ENCODE data around the gene DGKH. TPM values are rescaled to one million over a fixed set of nuclear protein-coding genes. Genes with fewer than 3 reads are reported as not detected.

The DGKH gene
- total and polyA plus RNA-seq, 10 of the 15 experiments (the other 5 are each of a cell fraction or from before 2014, with no cell fraction given) = 1.3 to 15.2 (median 7.3) TPM

DNA sequence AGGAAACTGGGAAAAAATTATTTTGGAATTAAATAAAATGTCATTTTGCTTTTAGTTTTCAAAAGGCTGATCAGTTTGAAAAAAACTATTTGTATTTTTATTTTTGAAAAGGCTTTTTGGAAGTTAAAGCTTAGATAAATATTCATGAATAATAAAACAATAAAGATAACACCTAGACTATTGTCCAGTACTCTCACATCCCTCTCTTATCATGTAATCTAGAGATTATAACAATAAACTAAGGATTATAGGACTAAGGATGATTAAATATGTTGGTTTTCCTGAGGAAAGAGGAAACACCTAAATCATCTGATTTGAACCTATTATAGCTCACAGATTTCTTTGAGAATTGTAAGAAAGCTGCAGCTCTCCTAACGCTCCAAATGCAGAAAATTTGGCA is 142.1 kb downstream of the DGKH start:
- SMC1A ChIA-PET (ENCODE audit: uncharacterized antibody, unreplicated experiment) = interaction anchor here (0.8 to 1.4 kb wide), 3 partner anchors 13 to 61 kb away, joined by 3 read pairs; no protein-coding TSS in a partner anchor
- H3K27ac ChIP-seq (ENCODE audit: control insufficient read depth, insufficient read depth) = no peak overlapping the region
- no peak overlapping the region for H3K4me3 ChIP-seq
- POLR2A ChIA-PET = no interaction called here
- H3K27me3 ChIP-seq (replicated peaks in 1 of 2; ENCODE audit: control insufficient read depth in 2 of 2, insufficient read depth in 2 of 2, low read length in 1 of 2) = no peaks in the 10 kb centered on the region
- no peak overlapping the region for H2AFZ ChIP-seq (ENCODE audit: control insufficient read depth, low read depth, low read length)
- no peaks in the 10 kb centered on the region for H3K4me1 ChIP-seq (ENCODE audit: control insufficient read depth, insufficient read depth, low read length)
- RAD21 ChIA-PET (ENCODE audit: unreplicated experiment) = no interaction called here
- FAIRE-seq (no peak), DNase-seq (ENCODE audit: low read depth, low spot score) (no peak), ATAC-seq (no peak)
- CTCF ChIA-PET = interaction anchor here (0.8 to 1.4 kb wide), 3 partner anchors 10 to 522 kb away, joined by 3 to 4 read pairs (median 3); no protein-coding TSS in a partner anchor
- H3K9ac ChIP-seq (ENCODE audit: control insufficient read depth, insufficient read depth, low read length) = no peak overlapping the region
- H3K79me2 ChIP-seq (ENCODE audit: control insufficient read depth, insufficient read depth, low read length) = no peaks in the 10 kb centered on the region
- 100% methylated on average over 1 of the region's 1 CpG for WGBS (ENCODE audit: insufficient coverage, insufficient replicate concordance, low lambda C conversion rate, missing lambda C conversion rate)
- peaks cover 0 to 8% of the 10 kb centered on the region in 2 experiments; a peak in 1 of 4 replicates for H3K36me3 ChIP-seq (ENCODE audit: control insufficient read depth in 2 of 2, insufficient read depth in 2 of 2, low read length in 1 of 2)
- H3K9me3 ChIP-seq (replicated peaks; ENCODE audit: control insufficient read depth, insufficient read depth, low read length) = no peaks in the 10 kb centered on the region
- no TSS peak for BruUV-seq (replicated peaks)
- H4K20me1 ChIP-seq (ENCODE audit: control insufficient read depth, insufficient read depth) = no peaks in the 10 kb centered on the region
- H3K4me2 ChIP-seq (ENCODE audit: control insufficient read depth, insufficient read depth) = no peak overlapping the region
- intact Hi-C loops (cut with micrococcal nuclease; ENCODE audit: unreplicated experiment) = no loop called here
- no peak for TF ChIP-seq MYC (IDR thresholded peaks at IDR 0.05; ENCODE audit: insufficient read depth, insufficient read length, insufficient replicate concordance, low read length, severe bottlenecking)
- no peak for TF ChIP-seq PAX5 (IDR thresholded peaks at IDR 0.05; ENCODE audit: borderline replicate concordance, low read depth, low read length)
- TF ChIP-seq, protein P1, sequence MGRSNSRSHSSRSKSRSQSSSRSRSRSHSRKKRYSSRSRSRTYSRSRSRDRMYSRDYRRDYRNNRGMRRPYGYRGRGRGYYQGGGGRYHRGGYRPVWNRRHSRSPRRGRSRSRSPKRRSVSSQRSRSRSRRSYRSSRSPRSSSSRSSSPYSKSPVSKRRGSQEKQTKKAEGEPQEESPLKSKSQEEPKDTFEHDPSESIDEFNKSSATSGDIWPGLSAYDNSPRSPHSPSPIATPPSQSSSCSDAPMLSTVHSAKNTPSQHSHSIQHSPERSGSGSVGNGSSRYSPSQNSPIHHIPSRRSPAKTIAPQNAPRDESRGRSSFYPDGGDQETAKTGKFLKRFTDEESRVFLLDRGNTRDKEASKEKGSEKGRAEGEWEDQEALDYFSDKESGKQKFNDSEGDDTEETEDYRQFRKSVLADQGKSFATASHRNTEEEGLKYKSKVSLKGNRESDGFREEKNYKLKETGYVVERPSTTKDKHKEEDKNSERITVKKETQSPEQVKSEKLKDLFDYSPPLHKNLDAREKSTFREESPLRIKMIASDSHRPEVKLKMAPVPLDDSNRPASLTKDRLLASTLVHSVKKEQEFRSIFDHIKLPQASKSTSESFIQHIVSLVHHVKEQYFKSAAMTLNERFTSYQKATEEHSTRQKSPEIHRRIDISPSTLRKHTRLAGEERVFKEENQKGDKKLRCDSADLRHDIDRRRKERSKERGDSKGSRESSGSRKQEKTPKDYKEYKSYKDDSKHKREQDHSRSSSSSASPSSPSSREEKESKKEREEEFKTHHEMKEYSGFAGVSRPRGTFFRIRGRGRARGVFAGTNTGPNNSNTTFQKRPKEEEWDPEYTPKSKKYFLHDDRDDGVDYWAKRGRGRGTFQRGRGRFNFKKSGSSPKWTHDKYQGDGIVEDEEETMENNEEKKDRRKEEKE (IDR thresholded peaks at IDR 0.05) = no peak
- TF ChIP-seq, protein P2, sequence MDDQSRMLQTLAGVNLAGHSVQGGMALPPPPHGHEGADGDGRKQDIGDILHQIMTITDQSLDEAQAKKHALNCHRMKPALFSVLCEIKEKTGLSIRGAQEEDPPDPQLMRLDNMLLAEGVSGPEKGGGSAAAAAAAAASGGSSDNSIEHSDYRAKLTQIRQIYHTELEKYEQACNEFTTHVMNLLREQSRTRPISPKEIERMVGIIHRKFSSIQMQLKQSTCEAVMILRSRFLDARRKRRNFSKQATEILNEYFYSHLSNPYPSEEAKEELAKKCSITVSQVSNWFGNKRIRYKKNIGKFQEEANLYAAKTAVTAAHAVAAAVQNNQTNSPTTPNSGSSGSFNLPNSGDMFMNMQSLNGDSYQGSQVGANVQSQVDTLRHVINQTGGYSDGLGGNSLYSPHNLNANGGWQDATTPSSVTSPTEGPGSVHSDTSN (IDR thresholded peaks at IDR 0.05; ENCODE audit: insufficient replicate concordance, low read depth, low read length) = no peak
- TF ChIP-seq, protein P3, sequence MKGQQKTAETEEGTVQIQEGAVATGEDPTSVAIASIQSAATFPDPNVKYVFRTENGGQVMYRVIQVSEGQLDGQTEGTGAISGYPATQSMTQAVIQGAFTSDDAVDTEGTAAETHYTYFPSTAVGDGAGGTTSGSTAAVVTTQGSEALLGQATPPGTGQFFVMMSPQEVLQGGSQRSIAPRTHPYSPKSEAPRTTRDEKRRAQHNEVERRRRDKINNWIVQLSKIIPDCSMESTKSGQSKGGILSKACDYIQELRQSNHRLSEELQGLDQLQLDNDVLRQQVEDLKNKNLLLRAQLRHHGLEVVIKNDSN (IDR thresholded peaks at IDR 0.05; ENCODE audit: borderline replicate concordance, extremely low read length, insufficient read depth, low read depth, low read length) = no peak
- no peak for TF ChIP-seq ESRRA (IDR thresholded peaks at IDR 0.05; ENCODE audit: low read length)
- no peak for TF ChIP-seq CBX3 (IDR thresholded peaks at IDR 0.05; ENCODE audit: borderline replicate concordance, low read depth)
- TF ChIP-seq EZH2 (IDR thresholded peaks at IDR 0.05; ENCODE audit: borderline replicate concordance, control insufficient read depth, low read depth, low read length) = no peak
- TF ChIP-seq ZNF217 (IDR thresholded peaks at IDR 0.05) = no peak
- no peak for TF ChIP-seq HCFC1 (IDR thresholded peaks at IDR 0.05; ENCODE audit: low read length)
- TF ChIP-seq, protein P4, sequence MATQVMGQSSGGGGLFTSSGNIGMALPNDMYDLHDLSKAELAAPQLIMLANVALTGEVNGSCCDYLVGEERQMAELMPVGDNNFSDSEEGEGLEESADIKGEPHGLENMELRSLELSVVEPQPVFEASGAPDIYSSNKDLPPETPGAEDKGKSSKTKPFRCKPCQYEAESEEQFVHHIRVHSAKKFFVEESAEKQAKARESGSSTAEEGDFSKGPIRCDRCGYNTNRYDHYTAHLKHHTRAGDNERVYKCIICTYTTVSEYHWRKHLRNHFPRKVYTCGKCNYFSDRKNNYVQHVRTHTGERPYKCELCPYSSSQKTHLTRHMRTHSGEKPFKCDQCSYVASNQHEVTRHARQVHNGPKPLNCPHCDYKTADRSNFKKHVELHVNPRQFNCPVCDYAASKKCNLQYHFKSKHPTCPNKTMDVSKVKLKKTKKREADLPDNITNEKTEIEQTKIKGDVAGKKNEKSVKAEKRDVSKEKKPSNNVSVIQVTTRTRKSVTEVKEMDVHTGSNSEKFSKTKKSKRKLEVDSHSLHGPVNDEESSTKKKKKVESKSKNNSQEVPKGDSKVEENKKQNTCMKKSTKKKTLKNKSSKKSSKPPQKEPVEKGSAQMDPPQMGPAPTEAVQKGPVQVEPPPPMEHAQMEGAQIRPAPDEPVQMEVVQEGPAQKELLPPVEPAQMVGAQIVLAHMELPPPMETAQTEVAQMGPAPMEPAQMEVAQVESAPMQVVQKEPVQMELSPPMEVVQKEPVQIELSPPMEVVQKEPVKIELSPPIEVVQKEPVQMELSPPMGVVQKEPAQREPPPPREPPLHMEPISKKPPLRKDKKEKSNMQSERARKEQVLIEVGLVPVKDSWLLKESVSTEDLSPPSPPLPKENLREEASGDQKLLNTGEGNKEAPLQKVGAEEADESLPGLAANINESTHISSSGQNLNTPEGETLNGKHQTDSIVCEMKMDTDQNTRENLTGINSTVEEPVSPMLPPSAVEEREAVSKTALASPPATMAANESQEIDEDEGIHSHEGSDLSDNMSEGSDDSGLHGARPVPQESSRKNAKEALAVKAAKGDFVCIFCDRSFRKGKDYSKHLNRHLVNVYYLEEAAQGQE (IDR thresholded peaks at IDR 0.05; ENCODE audit: low read depth, low read length) = no peak
- in situ Hi-C loops (cut with MboI) = no loop called here
